GF-D8 (cell line): ENCODE results near the gene KTN1.

Source experiments
- DNase-seq: peaks from one replicate; lab custom pipeline; 2025; lab: John Stamatoyannopoulos, UW

KTN1 gene

GRCh38 chr14:55713486-55713885, 133.5 kb downstream of the KTN1 start:
- peak; percentile 52 for DNase-seq

GRCh38 chr14:55715889-55716288, 135.9 kb downstream of the KTN1 start:
- no peak for DNase-seq

- DNase-seq: no peak
Measured at GRCh38 chr14:55717621-55718020, 137.6 kb downstream of the KTN1 start.

- DNase-seq: no peak
Measured at GRCh38 chr14:55718551-55718950, 138.5 kb downstream of the KTN1 start.

- DNase-seq: no peak
Measured at GRCh38 chr14:55720796-55721195, 140.8 kb downstream of the KTN1 start.

GRCh38 chr14:55721353-55721752, 141.3 kb downstream of the KTN1 start:
- no peak for DNase-seq

GRCh38 chr14:55722054-55722453, 142.0 kb downstream of the KTN1 start:
- DNase-seq: no peak

GRCh38 chr14:55724736-55725135, 144.7 kb downstream of the KTN1 start:
- DNase-seq: no peak

- no peak for DNase-seq
Measured at GRCh38 chr14:55730592-55731310, 150.7 kb downstream of the KTN1 start.

GRCh38 chr14:55731311-55731872, 151.4 kb downstream of the KTN1 start:
- DNase-seq: no peak

- DNase-seq: no peak
Measured at GRCh38 chr14:55731881-55732498, 152.0 kb downstream of the KTN1 start.

GRCh38 chr14:55733599-55733998, 153.6 kb downstream of the KTN1 start:
- DNase-seq: no peak
